Spleen (tissue), 7 donors: ENCODE results near the gene SEPTIN12.

Source experiments
- POLR2AphosphoS5 ChIP-seq, 3 donors: sonication (generic); formaldehyde crosslinking; IDR thresholded peaks; one replicate each; pipeline ENCODE4 v1.5.1; 2017; ENCODE audit warnings: antibody characterized with exemption in 3 of 3
- TF ChIP-seq, protein P1 (sequence below), 11 experiments: fragments of 200-600 bp in 7 of 11; fragments of 450-650 bp in 4 of 11; sonication (generic) in 4 of 11; IDR thresholded peaks in 8 of 11; conservative IDR thresholded peaks in 3 of 11; 1 replicate in 7 of 11; 2 replicates in 4 of 11; pipeline versions ENCODE4 v1.4.0 to v1.8.0; 2016 to 2021; ENCODE audit warnings: antibody characterized with exemption in 11 of 11, inconsistent platforms in 4 of 11, mild to moderate bottlenecking in 1 of 11
- donor health status: DM: no; HTN: no; CAD: no; lungs with moderate emphysema.
- donor health status: DM: no; HTN: no; CAD: no.
- donor health status: DM: no; HTN: no; CAD: no.

DNA sequence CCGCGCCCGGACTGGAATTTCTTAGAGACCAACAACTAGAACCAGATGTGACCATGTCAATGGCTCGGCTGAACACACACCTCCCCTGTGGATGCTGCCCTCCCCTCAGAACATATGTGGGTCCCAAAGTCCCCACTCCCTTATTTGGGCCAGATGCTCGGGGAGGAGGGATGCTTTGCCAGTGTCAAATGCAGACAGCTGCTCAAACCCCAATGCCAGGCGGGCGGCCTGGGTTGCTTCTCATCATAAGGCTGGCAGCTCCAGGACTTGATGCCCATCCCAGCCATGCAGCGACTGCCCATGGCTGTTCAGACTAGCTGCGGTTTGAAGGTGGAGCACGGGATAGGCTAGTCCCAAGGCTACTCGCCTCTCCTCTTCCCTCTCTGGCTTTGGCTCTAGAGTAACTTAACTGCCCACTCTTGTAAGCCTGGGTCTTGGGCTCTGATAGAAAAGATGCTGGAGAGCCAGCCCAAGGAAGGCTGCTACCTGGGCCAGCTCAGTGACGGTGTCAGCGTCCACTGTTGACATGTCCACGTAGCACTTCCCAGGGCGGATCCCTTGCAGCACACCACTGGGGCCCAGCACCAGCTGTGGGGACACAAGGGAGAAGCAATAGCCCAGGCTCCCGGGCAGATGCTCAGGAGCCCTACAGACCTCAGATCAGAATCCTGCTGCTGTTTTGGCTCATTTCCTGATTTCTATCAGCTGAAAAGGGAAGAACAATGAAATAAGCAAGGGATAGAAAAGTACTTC is 25.3 kb upstream of the SEPTIN12 start:
- TF ChIP-seq, protein P1, sequence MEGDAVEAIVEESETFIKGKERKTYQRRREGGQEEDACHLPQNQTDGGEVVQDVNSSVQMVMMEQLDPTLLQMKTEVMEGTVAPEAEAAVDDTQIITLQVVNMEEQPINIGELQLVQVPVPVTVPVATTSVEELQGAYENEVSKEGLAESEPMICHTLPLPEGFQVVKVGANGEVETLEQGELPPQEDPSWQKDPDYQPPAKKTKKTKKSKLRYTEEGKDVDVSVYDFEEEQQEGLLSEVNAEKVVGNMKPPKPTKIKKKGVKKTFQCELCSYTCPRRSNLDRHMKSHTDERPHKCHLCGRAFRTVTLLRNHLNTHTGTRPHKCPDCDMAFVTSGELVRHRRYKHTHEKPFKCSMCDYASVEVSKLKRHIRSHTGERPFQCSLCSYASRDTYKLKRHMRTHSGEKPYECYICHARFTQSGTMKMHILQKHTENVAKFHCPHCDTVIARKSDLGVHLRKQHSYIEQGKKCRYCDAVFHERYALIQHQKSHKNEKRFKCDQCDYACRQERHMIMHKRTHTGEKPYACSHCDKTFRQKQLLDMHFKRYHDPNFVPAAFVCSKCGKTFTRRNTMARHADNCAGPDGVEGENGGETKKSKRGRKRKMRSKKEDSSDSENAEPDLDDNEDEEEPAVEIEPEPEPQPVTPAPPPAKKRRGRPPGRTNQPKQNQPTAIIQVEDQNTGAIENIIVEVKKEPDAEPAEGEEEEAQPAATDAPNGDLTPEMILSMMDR (IDR thresholded peaks at IDR 0.05 in 8 of 11, conservative IDR thresholded peaks at IDR 0.05 in 3 of 11): no peak
- no peak for TF ChIP-seq POLR2AphosphoS5 (IDR thresholded peaks at IDR 0.05)
